K562 treated with DMSO at 1 percent for 48 hours (cell line): ENCODE data around the gene DCTN2. TPM values are rescaled to one million over a fixed set of nuclear protein-coding genes. Genes with fewer than 3 reads are reported as not detected.

ENCODE experiments used
- total RNA-seq: library from RNA; unstranded; fragments of 300-600 nt; gene quantifications from 2 replicates; pipeline ENCODE4 v1.2.3, GENCODE V29; 2022; ENCODE audit warnings: low replicate concordance; ENCODE audit errors: extremely low read depth

DCTN2 gene
- 249 TPM in 1 of 2 replicates, not detected in the other for total RNA-seq

DNA sequence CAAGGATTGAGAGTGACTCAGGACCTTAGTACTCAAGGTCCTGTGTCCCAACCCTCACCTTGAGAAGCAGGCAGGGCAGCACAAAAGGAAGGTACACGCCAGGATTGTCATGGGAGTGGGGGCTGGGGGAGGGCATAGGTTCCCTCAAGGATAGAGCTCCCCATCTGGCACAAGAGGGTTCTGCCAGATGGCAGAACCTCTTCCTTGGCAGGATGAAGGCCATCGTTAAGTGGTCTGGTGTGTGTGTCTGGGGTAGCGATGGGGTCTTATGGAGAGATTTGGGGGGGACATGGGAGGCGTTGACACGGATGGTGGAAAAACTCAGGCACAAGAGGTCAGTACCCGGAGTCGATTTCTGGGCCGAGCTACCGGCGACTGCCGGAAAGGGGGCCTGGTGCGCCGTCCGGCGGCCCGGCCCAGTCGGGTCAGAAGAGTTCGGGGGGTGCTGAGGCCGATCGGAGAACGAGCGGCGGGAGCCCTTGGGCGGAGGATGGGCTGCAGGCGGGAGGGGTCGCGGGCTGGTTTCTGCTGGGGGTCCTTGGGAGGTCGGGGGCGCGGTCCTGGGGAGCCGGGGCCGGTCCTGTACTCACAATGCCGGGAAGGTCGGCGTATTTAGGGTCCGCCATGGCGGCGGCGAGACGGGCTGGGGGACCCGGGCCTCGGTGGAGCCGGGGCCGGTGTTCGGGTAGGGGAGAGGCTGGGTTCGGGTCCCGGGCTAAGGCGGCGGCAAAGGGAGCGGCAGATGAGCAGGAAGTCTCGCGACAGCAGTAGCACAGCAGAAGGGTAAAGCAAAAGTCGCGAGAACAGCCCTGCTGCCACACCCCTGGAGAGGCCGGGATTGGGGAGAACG is at the start of gene DCTN2:
DCTN2 (minus strand) TSS at position 755 of the 850 bp plus-strand sequence; CDS start at position 626, 129 bp downstream.

DNA sequence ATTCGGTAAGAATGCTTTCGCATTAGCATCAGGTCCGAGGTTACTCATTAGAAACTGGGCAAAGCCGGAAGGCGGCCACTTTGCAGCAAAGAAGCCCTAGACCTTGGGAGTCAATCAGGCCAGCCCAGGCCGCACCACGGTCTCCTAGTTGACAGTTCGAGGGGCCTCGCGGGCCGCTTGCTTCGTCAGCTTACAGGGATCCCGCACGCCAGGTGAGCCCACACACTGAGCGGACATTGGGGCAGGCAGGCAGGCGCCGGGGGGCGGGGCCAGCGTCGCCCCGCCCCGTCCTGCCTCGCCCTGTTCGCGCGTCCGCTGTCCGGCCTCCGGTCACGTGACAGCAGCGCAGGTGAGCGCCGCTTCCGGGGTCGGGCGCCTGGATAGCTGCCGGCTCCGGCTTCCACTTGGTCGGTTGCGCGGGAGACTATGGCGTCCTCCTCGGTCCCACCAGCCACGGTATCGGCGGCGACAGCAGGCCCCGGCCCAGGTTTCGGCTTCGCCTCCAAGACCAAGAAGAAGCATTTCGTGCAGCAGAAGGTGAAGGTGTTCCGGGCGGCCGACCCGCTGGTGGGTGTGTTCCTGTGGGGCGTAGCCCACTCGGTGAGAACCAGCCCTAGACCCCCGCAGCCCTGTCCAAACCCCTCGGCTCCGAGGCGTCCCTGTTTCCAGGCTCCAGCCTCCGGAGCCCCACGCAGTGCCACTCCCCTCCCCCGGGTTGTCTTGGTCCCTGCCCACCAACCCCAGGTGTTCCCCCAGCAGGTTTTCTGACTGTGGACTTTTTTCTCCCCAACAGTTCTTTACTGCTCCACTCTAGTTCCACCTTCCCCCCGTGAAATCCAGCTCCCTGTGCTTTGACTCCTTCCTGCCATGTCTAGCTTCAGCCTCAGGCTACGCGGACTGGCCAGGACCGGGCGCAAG is 44.1 kb upstream of the DCTN2 start, which contains the start of gene PIP4K2C:
PIP4K2C (plus strand) TSS at position 329 of the 918 bp plus-strand sequence; CDS start at position 427, 98 bp downstream.

DNA sequence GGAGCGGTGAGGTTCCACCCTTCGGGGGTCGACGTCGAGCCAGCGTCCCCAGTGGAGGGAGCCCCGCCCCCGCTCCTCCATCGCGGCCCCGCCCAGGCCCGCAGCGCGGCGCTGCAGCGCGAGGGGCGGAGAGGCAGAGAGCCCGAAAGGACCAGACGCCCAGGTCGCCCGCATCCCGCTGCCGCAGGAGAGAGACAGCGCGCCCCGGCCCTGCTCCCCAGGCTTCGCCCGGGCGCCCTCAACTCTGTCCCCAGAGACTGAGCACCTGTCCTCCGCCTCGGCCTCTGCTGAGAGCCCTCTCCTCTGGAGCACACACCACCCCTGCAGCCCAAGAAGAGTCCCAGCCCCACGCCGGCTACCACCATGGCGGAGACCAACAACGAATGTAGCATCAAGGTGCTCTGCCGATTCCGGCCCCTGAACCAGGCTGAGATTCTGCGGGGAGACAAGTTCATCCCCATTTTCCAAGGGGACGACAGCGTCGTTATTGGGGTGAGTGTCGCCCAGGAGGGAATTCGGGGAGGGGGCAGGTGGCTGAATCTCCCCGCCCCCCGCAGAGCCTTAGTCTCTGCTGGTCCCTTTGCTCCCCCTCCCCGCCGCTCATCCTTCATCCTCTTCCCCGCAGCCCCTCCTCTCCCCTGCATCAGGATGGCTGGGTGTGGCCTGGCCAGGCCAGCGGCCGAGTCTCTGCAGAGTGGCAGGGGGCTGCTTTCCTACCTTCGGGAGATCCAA is 3.1 kb upstream of the DCTN2 start, which contains the start of gene KIF5A:
KIF5A (plus strand) TSS at position 136 of the 732 bp plus-strand sequence; CDS start at position 364, 228 bp downstream.

GRCh38 chr12:57522011-57522886 is 24.7 kb downstream of the DCTN2 start, which contains the start of gene MBD6:
Gene MBD6, plus strand, starts transcription at chr12:57522824. Its CDS starts 1,480 bp downstream, at chr12:57524304.

GRCh38 chr12:57520053-57520818 is 26.8 kb downstream of the DCTN2 start, which contains the start of gene DDIT3:
Gene DDIT3, minus strand, starts transcription at chr12:57520514. Its CDS starts 3,108 bp downstream, at chr12:57517406.

DNA sequence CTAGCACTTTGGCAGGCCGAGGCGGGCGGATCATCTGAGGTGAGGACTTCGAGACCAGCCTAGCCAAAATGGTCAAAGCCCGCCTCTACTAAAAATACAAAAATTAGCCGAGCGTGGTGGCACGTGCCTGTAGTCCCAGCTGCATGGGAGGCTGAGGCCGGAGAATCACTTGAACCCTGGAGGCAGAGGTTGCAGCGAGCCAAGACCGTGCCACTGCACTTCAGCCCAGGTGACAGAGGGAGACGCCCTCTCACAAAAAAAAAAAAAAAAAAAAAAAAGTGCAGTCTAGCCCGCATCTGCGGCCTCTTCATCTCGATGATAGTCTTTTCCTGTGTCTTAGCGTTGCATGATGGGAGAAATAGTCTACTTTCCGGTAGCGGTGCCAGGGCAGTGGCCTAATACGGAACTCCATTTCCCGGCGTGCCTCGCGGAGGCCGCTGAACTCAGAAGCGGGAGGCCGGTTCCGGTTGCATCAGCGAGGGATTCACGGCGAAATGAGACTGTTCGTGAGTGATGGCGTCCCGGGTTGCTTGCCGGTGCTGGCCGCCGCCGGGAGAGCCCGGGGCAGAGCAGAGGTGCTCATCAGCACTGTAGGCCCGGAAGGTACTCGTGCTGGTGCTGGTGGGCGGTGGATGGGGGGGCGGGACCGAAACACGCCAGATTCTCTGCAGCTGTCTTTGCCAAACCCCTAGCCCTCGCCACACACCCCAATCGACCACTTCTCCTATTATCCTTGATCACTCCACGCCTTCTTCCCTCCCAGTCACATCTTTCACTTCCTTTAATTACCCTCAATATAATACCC is 59.2 kb downstream of the DCTN2 start, which contains the start of gene MARS1:
MARS1 (plus strand) TSS at position 472 of the 805 bp plus-strand sequence; CDS start at position 495, 23 bp downstream.

Other genes starting within 250 kb of the DCTN2 start
- gene R3HDM2, start 116.1 kb downstream of the DCTN2 start, total RNA-seq, result not detected in 2 replicates
- not detected in 2 replicates for gene INHBC, start 112.4 kb downstream of the DCTN2 start, total RNA-seq
- not detected in 2 replicates for gene INHBE, start 91.9 kb downstream of the DCTN2 start, total RNA-seq
- gene GLI1, start 87.4 kb downstream of the DCTN2 start, total RNA-seq, result not detected in 2 replicates
- not detected in 2 replicates for gene ARHGAP9, start 67.3 kb downstream of the DCTN2 start, total RNA-seq
- gene MARS1, start 59.1 kb downstream of the DCTN2 start, total RNA-seq, result 1,111 TPM in 1 of 2 replicates, not detected in the other
- gene DDIT3, start 26.7 kb downstream of the DCTN2 start, total RNA-seq, result not detected in 2 replicates
- gene MBD6, start 24.4 kb downstream of the DCTN2 start, total RNA-seq, result not detected in 2 replicates
- gene KIF5A, start 2.9 kb upstream of the DCTN2 start, total RNA-seq, result not detected in 2 replicates
- gene PIP4K2C, start 44.0 kb upstream of the DCTN2 start, total RNA-seq, result not detected in 2 replicates
- not detected in 2 replicates for gene DTX3, start 57.6 kb upstream of the DCTN2 start, total RNA-seq
- gene ARHGEF25, start 64.2 kb upstream of the DCTN2 start, total RNA-seq, result not detected in 2 replicates
- gene B4GALNT1, start 86.0 kb upstream of the DCTN2 start, total RNA-seq, result not detected in 2 replicates
- 921 TPM in 1 of 2 replicates, not detected in the other for gene OS9, start 146.9 kb upstream of the DCTN2 start, total RNA-seq
- not detected in 2 replicates for gene AGAP2, start 191.6 kb upstream of the DCTN2 start, total RNA-seq
- gene TSPAN31, start 197.8 kb upstream of the DCTN2 start, total RNA-seq, result not detected in 2 replicates
- not detected in 2 replicates for gene CDK4, start 205.1 kb upstream of the DCTN2 start, total RNA-seq
- not detected in 2 replicates for gene MARCHF9, start 207.9 kb upstream of the DCTN2 start, total RNA-seq
- not detected in 2 replicates for gene CYP27B1, start 219.9 kb upstream of the DCTN2 start, total RNA-seq
- not detected in 2 replicates for gene METTL1, start 224.9 kb upstream of the DCTN2 start, total RNA-seq
- not detected in 2 replicates for gene EEF1AKMT3, start 225.4 kb upstream of the DCTN2 start, total RNA-seq
- gene TSFM, start 235.6 kb upstream of the DCTN2 start, total RNA-seq, result not detected in 2 replicates